Measurements from ENCODE around the gene IVNS1ABP. TPM values are rescaled to one million over a fixed set of nuclear protein-coding genes. Genes with fewer than 3 reads are reported as not detected.
"Not testable (repeated sequence)": the region's sequence is repeated elsewhere in the genome, so short reads cannot be mapped to it uniquely, and the experiment has no call there.

IVNS1ABP gene

DNA sequence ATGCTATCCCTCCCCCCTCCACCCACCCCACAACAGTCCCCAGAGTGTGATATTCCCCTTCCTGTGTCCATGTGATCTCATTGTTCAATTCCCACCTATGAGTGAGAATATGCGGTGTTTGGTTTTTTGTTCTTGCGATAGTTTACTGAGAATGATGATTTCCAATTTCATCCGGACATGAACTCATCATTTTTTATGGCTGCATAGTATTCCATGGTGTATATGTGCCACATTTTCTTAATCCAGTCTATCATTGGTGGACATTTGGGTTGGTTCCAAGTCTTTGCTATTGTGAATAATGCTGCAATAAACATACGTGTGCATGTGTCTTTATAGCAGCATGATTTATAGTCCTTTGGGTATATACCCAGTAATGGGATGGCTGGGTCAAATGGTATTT, 65.1 kb downstream of the IVNS1ABP start:
- H3K36me3 ChIP-seq (ENCODE audit: control insufficient read depth in 1 of 2, insufficient read depth in 2 of 2, low read depth in 1 of 2, low read length in 2 of 2); H4K8ac ChIP-seq (ENCODE audit: low read length); H3K23ac ChIP-seq (ENCODE audit: low read length in 2 of 2); H3K27ac ChIP-seq (ENCODE audit: low read length, poor library complexity, severe bottlenecking); H3K79me1 ChIP-seq (replicated peaks; ENCODE audit: low read length, poor library complexity, severe bottlenecking); H2BK5ac ChIP-seq (ENCODE audit: low read depth, low read length, poor library complexity, severe bottlenecking); H3K18ac ChIP-seq (ENCODE audit: low read depth in 1 of 2, low read length in 2 of 2); H3K4ac ChIP-seq (ENCODE audit: low read depth in 1 of 2, low read length in 2 of 2); H4K91ac ChIP-seq (ENCODE audit: low read length); H3K14ac ChIP-seq (ENCODE audit: low read length in 2 of 2); H3K9ac ChIP-seq (ENCODE audit: low read length); H2BK12ac ChIP-seq (ENCODE audit: low read length in 2 of 2); H3K4me3 ChIP-seq (ENCODE audit: insufficient read depth in 1 of 2, low read depth in 1 of 2, low read length in 2 of 2); H2BK15ac ChIP-seq (ENCODE audit: low read depth, poor library complexity, severe bottlenecking); H3K27me3 ChIP-seq (ENCODE audit: control insufficient read depth in 1 of 2, insufficient read depth in 1 of 2, low read length in 2 of 2); H3K4me1 ChIP-seq (ENCODE audit: control insufficient read depth, insufficient read depth, low read depth, low read length); H2BK120ac ChIP-seq (ENCODE audit: low read depth, low read length); H3K4me2 ChIP-seq (ENCODE audit: low read length, poor library complexity, severe bottlenecking); DNase-seq; H2AFZ ChIP-seq (ENCODE audit: low read depth, low read length); H2AK5ac ChIP-seq (ENCODE audit: low read length, severe bottlenecking); H3K9me3 ChIP-seq (ENCODE audit: control insufficient read depth, low read length): not testable (repeated sequence)
- no CpG with 5 or more reads among the region's 4 CpGs for WGBS

DNA sequence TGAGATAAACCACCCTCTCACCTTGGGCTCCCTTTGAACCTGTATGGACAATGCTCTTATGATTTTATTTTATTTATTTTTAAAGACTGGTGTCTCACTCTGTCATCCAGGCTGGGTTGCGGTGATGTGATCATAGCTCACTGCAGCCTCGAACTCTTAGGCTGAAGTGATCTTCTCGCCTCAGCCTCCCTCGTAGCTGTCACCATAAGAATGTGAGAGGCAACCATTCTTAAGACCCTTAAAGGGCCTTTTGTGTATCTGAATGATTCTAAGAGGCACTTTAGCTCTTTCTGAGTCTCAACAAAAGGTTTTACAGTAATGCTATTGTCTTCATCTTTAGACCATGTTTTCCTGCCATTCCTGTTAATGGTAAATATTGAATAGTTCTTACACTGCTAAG, 67.0 kb downstream of the IVNS1ABP start:
- DNase-seq, result no peak
- Histone ChIP-seq H4K91ac (ENCODE audit: low read length) (no peak overlapping the region), H3K79me1 (replicated peaks; ENCODE audit: low read length, poor library complexity, severe bottlenecking) (no peaks in the 10 kb centered on the region), H2AFZ (ENCODE audit: low read depth, low read length) (no peak overlapping the region), H4K8ac (ENCODE audit: low read length) (no peak overlapping the region), H3K23ac (ENCODE audit: low read length in 2 of 2) (no peak overlapping the region), H3K9ac (ENCODE audit: low read length) (no peak overlapping the region), H3K4me1 (ENCODE audit: control insufficient read depth, insufficient read depth, low read depth, low read length) (no peaks in the 10 kb centered on the region), H2BK5ac (ENCODE audit: low read depth, low read length, poor library complexity, severe bottlenecking) (no peak overlapping the region), H3K4ac (ENCODE audit: low read depth in 1 of 2, low read length in 2 of 2) (no peak overlapping the region), H2BK12ac (ENCODE audit: low read length in 2 of 2) (no peak overlapping the region), H3K27me3 (ENCODE audit: control insufficient read depth in 1 of 2, insufficient read depth in 1 of 2, low read length in 2 of 2) (no peaks in the 10 kb centered on the region), H2AK5ac (ENCODE audit: low read length, severe bottlenecking) (no peak overlapping the region), H3K9me3 (ENCODE audit: control insufficient read depth, low read length) (no peaks in the 10 kb centered on the region), H3K4me2 (ENCODE audit: low read length, poor library complexity, severe bottlenecking) (no peak overlapping the region), H3K14ac (ENCODE audit: low read length in 2 of 2) (no peak overlapping the region), H3K27ac (ENCODE audit: low read length, poor library complexity, severe bottlenecking) (no peak overlapping the region), H3K4me3 (ENCODE audit: insufficient read depth in 1 of 2, low read depth in 1 of 2, low read length in 2 of 2) (no peak overlapping the region), H2BK120ac (ENCODE audit: low read depth, low read length) (no peak overlapping the region), H2BK15ac (ENCODE audit: low read depth, poor library complexity, severe bottlenecking) (no peak overlapping the region), H3K18ac (ENCODE audit: low read depth in 1 of 2, low read length in 2 of 2) (no peak overlapping the region), H3K36me3 (ENCODE audit: control insufficient read depth in 1 of 2, insufficient read depth in 2 of 2, low read depth in 1 of 2, low read length in 2 of 2) (no peaks in the 10 kb centered on the region)
- WGBS, result 97% methylated on average over 4 of the region's 4 CpGs

DNA sequence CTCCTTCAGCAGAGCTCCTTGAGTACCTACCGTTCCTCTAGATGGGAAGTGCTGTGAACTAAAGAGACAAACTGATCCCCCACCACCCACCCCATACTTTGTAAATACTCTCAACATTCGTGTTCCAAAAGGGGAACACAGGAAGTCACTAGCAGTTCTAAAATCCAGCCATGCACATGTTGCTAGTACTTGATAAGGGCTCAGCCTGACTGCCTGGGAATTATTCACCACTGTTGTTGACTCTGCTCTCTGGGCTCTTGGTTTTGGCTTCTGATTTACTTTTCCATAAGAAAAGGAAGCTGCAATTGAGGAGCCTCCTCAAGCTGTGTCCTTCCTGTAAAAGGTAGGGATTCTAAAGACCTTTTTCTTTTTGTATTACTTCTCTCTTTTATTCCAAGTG, 67.5 kb downstream of the IVNS1ABP start:
- H3K4ac ChIP-seq (ENCODE audit: low read depth in 1 of 2, low read length in 2 of 2), result no peak overlapping the region

More for the DNA sequence above, 67.5 kb downstream of the IVNS1ABP start:
- Histone ChIP-seq H4K91ac (ENCODE audit: low read length) (no peak overlapping the region), H3K9ac (ENCODE audit: low read length) (no peak overlapping the region), H3K27me3 (ENCODE audit: control insufficient read depth in 1 of 2, insufficient read depth in 1 of 2, low read length in 2 of 2) (no peaks in the 10 kb centered on the region), H3K9me3 (ENCODE audit: control insufficient read depth, low read length) (no peaks in the 10 kb centered on the region), H2BK15ac (ENCODE audit: low read depth, poor library complexity, severe bottlenecking) (no peak overlapping the region), H2AFZ (ENCODE audit: low read depth, low read length) (no peak overlapping the region), H2BK5ac (ENCODE audit: low read depth, low read length, poor library complexity, severe bottlenecking) (no peak overlapping the region), H4K8ac (ENCODE audit: low read length) (no peak overlapping the region), H3K4me3 (ENCODE audit: insufficient read depth in 1 of 2, low read depth in 1 of 2, low read length in 2 of 2) (no peak overlapping the region), H3K18ac (ENCODE audit: low read depth in 1 of 2, low read length in 2 of 2) (no peak overlapping the region), H2BK120ac (ENCODE audit: low read depth, low read length) (no peak overlapping the region), H2BK12ac (ENCODE audit: low read length in 2 of 2) (no peak overlapping the region), H3K79me1 (replicated peaks; ENCODE audit: low read length, poor library complexity, severe bottlenecking) (no peaks in the 10 kb centered on the region), H3K27ac (ENCODE audit: low read length, poor library complexity, severe bottlenecking) (no peak overlapping the region), H2AK5ac (ENCODE audit: low read length, severe bottlenecking) (no peak overlapping the region), H3K14ac (ENCODE audit: low read length in 2 of 2) (no peak overlapping the region), H3K4me2 (ENCODE audit: low read length, poor library complexity, severe bottlenecking) (no peak overlapping the region), H3K36me3 (ENCODE audit: control insufficient read depth in 1 of 2, insufficient read depth in 2 of 2, low read depth in 1 of 2, low read length in 2 of 2) (no peaks in the 10 kb centered on the region), H3K23ac (ENCODE audit: low read length in 2 of 2) (no peak overlapping the region), H3K4me1 (ENCODE audit: control insufficient read depth, insufficient read depth, low read depth, low read length) (no peaks in the 10 kb centered on the region)
- 79% methylated on average over 2 of the region's 2 CpGs for WGBS
- DNase-seq, result no peak

Small RNA genes lying within 50 kb of the gene (small RNA-seq; reads per million reads assigned to genes)
- not detected for gene RF00019 (ENCODE audit: low read depth)
